CD8-positive, alpha-beta memory T cell (primary cell): ENCODE data around the gene EPAS1. TPM values are rescaled to one million over a fixed set of nuclear protein-coding genes. Genes with fewer than 3 reads are reported as not detected.

ENCODE experiments used
- CTCF ChIA-PET: fragments of 350-600 bp; sonication (Branson Sonifier 250); formaldehyde crosslinking; loops from one replicate; lab custom pipeline; 2021; ENCODE audit warnings: antibody characterized with exemption; lab: Charles Lee
- POLR2A ChIA-PET: fragments of 350-600 bp; sonication (Branson Sonifier 250); formaldehyde crosslinking; loops from one replicate; lab custom pipeline; 2021; ENCODE audit warnings: antibody characterized with exemption; lab: Charles Lee
- DNase-seq, 5 donors: peaks; one replicate each; pipeline versions ENCODE4 v3.0.0 to v3.0.0-alpha.2; 2020 to 2022; ENCODE audit warnings: mixed read lengths in 1 of 5
- H3K27ac ChIP-seq: one replicate; pipeline ENCODE4 v1.7.0; 2013; ENCODE audit warnings: low read depth, mild to moderate bottlenecking, low read length, moderate library complexity
- H3K27me3 ChIP-seq: 2 replicates; pipeline ENCODE4 v1.7.0; 2013; ENCODE audit warnings: low read length, mild to moderate bottlenecking; ENCODE audit not compliant: insufficient read depth, poor library complexity, severe bottlenecking
- H3K36me3 ChIP-seq: 2 replicates; pipeline ENCODE4 v1.7.0; 2013; ENCODE audit warnings: mild to moderate bottlenecking, low read length, moderate library complexity; ENCODE audit not compliant: insufficient read depth
- H3K4me1 ChIP-seq: 2 replicates; pipeline ENCODE4 v1.7.0; 2013; ENCODE audit warnings: mild to moderate bottlenecking, low read length, moderate library complexity; ENCODE audit not compliant: insufficient read depth
- H3K4me3 ChIP-seq: 2 replicates; pipeline ENCODE4 v1.7.0; 2013; ENCODE audit warnings: mild to moderate bottlenecking, low read length
- H3K9me3 ChIP-seq: 2 replicates; pipeline ENCODE4 v1.7.0; 2013; ENCODE audit warnings: mild to moderate bottlenecking, low read length
- H3K27ac Mint-ChIP-seq, 8 donors: one replicate each; pipeline ENCODE4 v1.8.0; 2020 to 2021; ENCODE audit warnings: mixed read lengths in 8 of 8, mild to moderate bottlenecking in 6 of 8, inconsistent platforms in 3 of 8, moderate library complexity in 3 of 8
- H3K27me3 Mint-ChIP-seq, 2 donors: one replicate each; pipeline ENCODE4 v1.8.0; 2020 to 2021; ENCODE audit warnings: mixed read lengths in 2 of 2, mild to moderate bottlenecking in 1 of 2, moderate library complexity in 1 of 2
- H3K36me3 Mint-ChIP-seq, 3 donors: one replicate each; pipeline ENCODE4 v1.8.0; 2020 to 2021; ENCODE audit warnings: mixed read lengths in 3 of 3, inconsistent platforms in 1 of 3, mild to moderate bottlenecking in 1 of 3
- H3K4me1 Mint-ChIP-seq, 3 donors: one replicate each; pipeline ENCODE4 v1.8.0; 2020 to 2021; ENCODE audit warnings: mixed read lengths in 3 of 3, inconsistent platforms in 1 of 3, mild to moderate bottlenecking in 1 of 3
- H3K4me3 Mint-ChIP-seq, 7 donors: one replicate each; pipeline ENCODE4 v1.8.0; 2020 to 2021; ENCODE audit warnings: mixed read lengths in 7 of 7, mild to moderate bottlenecking in 6 of 7, moderate library complexity in 4 of 7, inconsistent platforms in 2 of 7
- H3K9me3 Mint-ChIP-seq, 5 donors: one replicate each; pipeline ENCODE4 v1.8.0; 2020 to 2022; ENCODE audit warnings: mixed read lengths in 5 of 5, mild to moderate bottlenecking in 3 of 5, moderate library complexity in 2 of 5, inconsistent platforms in 1 of 5
- polyA plus RNA-seq: library from polyadenylated mRNA; unstranded; fragments of 300-500 nt; fragmentation: Illumina TruSeq; gene quantifications from one replicate; pipeline ENCODE4 v1.2.3, GENCODE V29; 2021
- total RNA-seq, 2 experiments: library from RNA; stranded (reverse); gene quantifications; one replicate each; pipeline ENCODE4 v1.2.3, GENCODE V29; 2021

Gene EPAS1
- total and polyA plus RNA-seq, 3 experiments from 2014 or later = 1.4 to 14.5 (median 9.0) TPM

GRCh38 chr2:46340740-46341420 lies 43.7 kb downstream of the EPAS1 start:
- POLR2A ChIA-PET = no interaction called here
- H3K27ac ChIP-seq = no peak overlapping the region
- H3K4me1 ChIP-seq = no peaks in the 10 kb centered on the region
- Mint-ChIP-seq H3K4me1 (peaks cover 0 to 4% (median 1%) of the 10 kb centered on the region in 3 donors), H3K27ac (peak overlapping the region in 1 of 8 donors; percentile 66), H3K9me3 (no peaks in the 10 kb centered on the region), H3K4me3 (no peak overlapping the region), H3K36me3 (no peaks in the 10 kb centered on the region), H3K27me3 (peaks cover 0 to 4% of the 10 kb centered on the region in 2 donors)
- H3K36me3 ChIP-seq = no peaks in the 10 kb centered on the region
- no peaks in the 10 kb centered on the region for H3K9me3 ChIP-seq
- CTCF ChIA-PET = interaction anchor here (1.7 kb wide), 1 partner anchor 11 kb away, joined by 7 read pairs; no protein-coding TSS in a partner anchor
- H3K27me3 ChIP-seq = no peaks in the 10 kb centered on the region
- DNase-seq = no peak
- no peak overlapping the region for H3K4me3 ChIP-seq

- H3K9me3 Mint-ChIP-seq = no peaks in the 10 kb centered on the region
- H3K36me3 ChIP-seq = no peaks in the 10 kb centered on the region
- no peaks in the 10 kb centered on the region for H3K9me3 ChIP-seq
- ChIA-PET CTCF (no interaction called here), POLR2A (no interaction called here)
- no peak overlapping the region for H3K27ac ChIP-seq
- H3K27me3 ChIP-seq = no peaks in the 10 kb centered on the region
- DNase-seq = no peak
- H3K4me3 ChIP-seq = no peak overlapping the region
- no peaks in the 10 kb centered on the region for H3K36me3 Mint-ChIP-seq
- peak overlapping the region in 1 of 8 donors; percentile 26 for H3K27ac Mint-ChIP-seq
- H3K4me1 ChIP-seq = peaks cover 7% of the 10 kb centered on the region
- peaks cover 4 to 13% (median 9%) of the 10 kb centered on the region in 3 donors for H3K4me1 Mint-ChIP-seq
- H3K27me3 Mint-ChIP-seq = peaks cover 0 to 4% of the 10 kb centered on the region in 2 donors
- H3K4me3 Mint-ChIP-seq = no peak overlapping the region
These were observed 45.5 kb downstream of the EPAS1 start for GRCh38 chr2:46342566-46343315.

GRCh38 chr2:46344706-46345105 lies 47.5 kb downstream of the EPAS1 start:
- peaks cover 20% of the 10 kb centered on the region for H3K4me1 ChIP-seq
- POLR2A ChIA-PET = no interaction called here
- H3K4me3 ChIP-seq = no peak overlapping the region
- no peaks in the 10 kb centered on the region for H3K36me3 ChIP-seq
- no peaks in the 10 kb centered on the region for H3K9me3 Mint-ChIP-seq
- H3K27me3 ChIP-seq = no peaks in the 10 kb centered on the region
- CTCF ChIA-PET = no interaction called here
- no peak overlapping the region for H3K27ac ChIP-seq
- no peak overlapping the region for H3K4me3 Mint-ChIP-seq
- H3K36me3 Mint-ChIP-seq = no peaks in the 10 kb centered on the region
- H3K9me3 ChIP-seq = no peaks in the 10 kb centered on the region
- DNase-seq = no peak
- no peak overlapping the region for H3K27ac Mint-ChIP-seq
- H3K27me3 Mint-ChIP-seq = peaks cover 0 to 2% of the 10 kb centered on the region in 2 donors
- peaks cover 15 to 18% (median 17%) of the 10 kb centered on the region in 3 donors for H3K4me1 Mint-ChIP-seq

- ChIA-PET POLR2A (no interaction called here), CTCF (no interaction called here)
- no peaks in the 10 kb centered on the region for H3K36me3 ChIP-seq
- Mint-ChIP-seq H3K36me3 (no peaks in the 10 kb centered on the region), H3K4me1 (peaks cover 26 to 27% (median 27%) of the 10 kb centered on the region in 3 donors), H3K27ac (no peak overlapping the region), H3K27me3 (peaks cover 0 to 2% of the 10 kb centered on the region in 2 donors), H3K4me3 (no peak overlapping the region), H3K9me3 (no peaks in the 10 kb centered on the region)
- no peaks in the 10 kb centered on the region for H3K9me3 ChIP-seq
- DNase-seq = no peak
- no peak overlapping the region for H3K4me3 ChIP-seq
- H3K4me1 ChIP-seq = peaks cover 29% of the 10 kb centered on the region
- no peak overlapping the region for H3K27ac ChIP-seq
- no peaks in the 10 kb centered on the region for H3K27me3 ChIP-seq
These were observed 48.6 kb downstream of the EPAS1 start for GRCh38 chr2:46345775-46346174.

GRCh38 chr2:46346719-46347118 lies 49.5 kb downstream of the EPAS1 start:
- H3K4me1 ChIP-seq = peaks cover 39% of the 10 kb centered on the region
- peaks cover 0 to 2% of the 10 kb centered on the region in 2 donors for H3K27me3 Mint-ChIP-seq
- no peaks in the 10 kb centered on the region for H3K36me3 Mint-ChIP-seq
- no peak overlapping the region for H3K27ac Mint-ChIP-seq
- DNase-seq = no peak
- H3K4me3 Mint-ChIP-seq = no peak overlapping the region
- no peaks in the 10 kb centered on the region for H3K9me3 Mint-ChIP-seq
- peaks cover 36 to 37% (median 37%) of the 10 kb centered on the region in 3 donors for H3K4me1 Mint-ChIP-seq
- ChIA-PET POLR2A (no interaction called here), CTCF (interaction anchor here (0.6 to 1.8 kb wide), 2 partner anchors 9 to 17 kb away, joined by 3 to 4 read pairs; no protein-coding TSS in a partner anchor)
- H3K27ac ChIP-seq = no peak overlapping the region
- no peaks in the 10 kb centered on the region for H3K36me3 ChIP-seq
- no peaks in the 10 kb centered on the region for H3K27me3 ChIP-seq
- no peak overlapping the region for H3K4me3 ChIP-seq
- no peaks in the 10 kb centered on the region for H3K9me3 ChIP-seq

- H3K27me3 Mint-ChIP-seq = peaks cover 0 to 2% of the 10 kb centered on the region in 2 donors
- H3K4me1 Mint-ChIP-seq = peaks cover 45 to 47% (median 46%) of the 10 kb centered on the region in 3 donors
- no peaks in the 10 kb centered on the region for H3K9me3 Mint-ChIP-seq
- peak overlapping the region in 1 of 7 donors; percentile 46 for H3K4me3 Mint-ChIP-seq
- H3K4me3 ChIP-seq = no peak overlapping the region
- H3K9me3 ChIP-seq = no peaks in the 10 kb centered on the region
- H3K4me1 ChIP-seq = peaks cover 49% of the 10 kb centered on the region
- peak in 1 of 5 donors; percentile 9 for DNase-seq
- ChIA-PET CTCF (interaction anchor here (1.8 kb wide), 1 partner anchor 10 kb away, joined by 4 read pairs; no protein-coding TSS in a partner anchor), POLR2A (no interaction called here)
- H3K27me3 ChIP-seq = no peaks in the 10 kb centered on the region
- H3K27ac Mint-ChIP-seq = peak overlapping the region in 2 of 8 donors; percentile 11 to 19
- no peaks in the 10 kb centered on the region for H3K36me3 ChIP-seq
- no peak overlapping the region for H3K27ac ChIP-seq
- H3K36me3 Mint-ChIP-seq = no peaks in the 10 kb centered on the region
These were observed 50.6 kb downstream of the EPAS1 start for GRCh38 chr2:46347648-46348280.

- H3K36me3 Mint-ChIP-seq = no peaks in the 10 kb centered on the region
These were observed 51.9 kb downstream of the EPAS1 start for GRCh38 chr2:46349115-46349547.

More at GRCh38 chr2:46349115-46349547, 51.9 kb downstream of the EPAS1 start:
- peaks cover 56 to 61% (median 60%) of the 10 kb centered on the region in 3 donors for H3K4me1 Mint-ChIP-seq
- H3K4me3 Mint-ChIP-seq = no peak overlapping the region
- no peaks in the 10 kb centered on the region for H3K27me3 Mint-ChIP-seq
- ChIA-PET POLR2A (no interaction called here), CTCF (interaction anchor here (1.1 kb wide), 1 partner anchor 9 kb away, joined by 3 read pairs; no protein-coding TSS in a partner anchor)
- H3K27me3 ChIP-seq = no peaks in the 10 kb centered on the region
- H3K27ac ChIP-seq = no peak overlapping the region
- no peaks in the 10 kb centered on the region for H3K36me3 ChIP-seq
- H3K9me3 ChIP-seq = no peaks in the 10 kb centered on the region
- peak overlapping the region in 1 of 8 donors; percentile 60 for H3K27ac Mint-ChIP-seq
- H3K9me3 Mint-ChIP-seq = no peaks in the 10 kb centered on the region
- peaks cover 63% of the 10 kb centered on the region for H3K4me1 ChIP-seq
- no peak for DNase-seq
- no peak overlapping the region for H3K4me3 ChIP-seq
